Smooth muscle cell (in vitro differentiated cells): ENCODE results near the gene BRIP1. TPM values are rescaled to one million over a fixed set of nuclear protein-coding genes. Genes with fewer than 3 reads are reported as not detected.

ENCODE experiments used
- DNase-seq: peaks from one replicate; lab custom pipeline; 2025; ENCODE audit not compliant: unreplicated experiment; lab: John Stamatoyannopoulos, UW
- H2AFZ ChIP-seq: fragments of 200-600 bp; sonication (generic); 2 replicates; pipeline ENCODE4 v1.6.0; 2016; ENCODE audit warnings: antibody characterized with exemption, low read depth, mild to moderate bottlenecking
- H3F3A ChIP-seq: fragments of 200-600 bp; sonication (generic); 2 replicates; pipeline ENCODE4 v1.6.0; 2017; ENCODE audit warnings: antibody characterized with exemption, low read depth
- H3K27ac ChIP-seq: fragments of 200-600 bp; sonication (generic); 2 replicates; pipeline ENCODE4 v1.5.1; 2016; ENCODE audit warnings: low read depth, mild to moderate bottlenecking
- H3K27me3 ChIP-seq: fragments of 200-600 bp; sonication (generic); 2 replicates; pipeline ENCODE4 v1.6.1; 2016; ENCODE audit warnings: low read depth, mild to moderate bottlenecking
- H3K36me3 ChIP-seq: fragments of 200-600 bp; sonication (generic); 2 replicates; pipeline ENCODE4 v1.5.1; 2016; ENCODE audit warnings: low read depth
- H3K4me1 ChIP-seq: fragments of 200-600 bp; sonication (generic); 2 replicates; pipeline ENCODE4 v1.5.1; 2016; ENCODE audit warnings: low read depth
- H3K4me2 ChIP-seq: fragments of 200-600 bp; sonication (generic); 2 replicates; pipeline ENCODE4 v1.6.0; 2016; ENCODE audit warnings: mild to moderate bottlenecking
- H3K4me3 ChIP-seq: fragments of 200-600 bp; sonication (generic); 2 replicates; pipeline ENCODE4 v1.5.1; 2016; ENCODE audit warnings: mild to moderate bottlenecking
- H3K79me2 ChIP-seq: fragments of 200-600 bp; sonication (generic); 2 replicates; pipeline ENCODE4 v1.6.0; 2016; ENCODE audit warnings: low read depth, mild to moderate bottlenecking
- H3K9ac ChIP-seq: fragments of 200-600 bp; sonication (generic); 2 replicates; pipeline ENCODE4 v1.6.0; 2016; ENCODE audit warnings: low read depth
- H3K9me3 ChIP-seq: fragments of 200-600 bp; sonication (generic); replicated peaks from 2 replicates; pipeline ENCODE4 v1.5.1; 2016; ENCODE audit warnings: low read depth
- H4K20me1 ChIP-seq: fragments of 200-600 bp; sonication (generic); 2 replicates; pipeline ENCODE4 v1.6.0; 2016; ENCODE audit warnings: low read depth
- CTCF ChIP-seq: fragments of 200-600 bp; sonication (generic); IDR thresholded peaks from 2 replicates; pipeline ENCODE4 v1.5.1; 2017; ENCODE audit warnings: borderline replicate concordance, mild to moderate bottlenecking, antibody characterized with exemption; ENCODE audit not compliant: insufficient read depth, poor library complexity, severe bottlenecking
- WGBS: methylation state at CpG from one replicate; pipeline ENCODE4 v1.1.7; 2016; ENCODE audit warnings: low lambda C conversion rate; 5-methylcytosine and 5-hydroxymethylcytosine counted together
- polyA plus RNA-seq: library from polyadenylated mRNA; unstranded; fragments of >200 nt; fragmentation: Nextera tagmentation; extraction: Ambion mirVana; gene quantifications from 2 replicates; pipeline ENCODE4 v1.2.1, GENCODE V29; 2016
- total RNA-seq: library from RNA; depleted of rRNA; stranded (reverse); fragments of >200 nt; gene quantifications from 2 replicates; pipeline ENCODE4 v1.2.3, GENCODE V29; 2014

BRIP1 gene
- total and polyA plus RNA-seq, 2 experiments from 2014 or later: 0.71 to 9.1 TPM

DNA sequence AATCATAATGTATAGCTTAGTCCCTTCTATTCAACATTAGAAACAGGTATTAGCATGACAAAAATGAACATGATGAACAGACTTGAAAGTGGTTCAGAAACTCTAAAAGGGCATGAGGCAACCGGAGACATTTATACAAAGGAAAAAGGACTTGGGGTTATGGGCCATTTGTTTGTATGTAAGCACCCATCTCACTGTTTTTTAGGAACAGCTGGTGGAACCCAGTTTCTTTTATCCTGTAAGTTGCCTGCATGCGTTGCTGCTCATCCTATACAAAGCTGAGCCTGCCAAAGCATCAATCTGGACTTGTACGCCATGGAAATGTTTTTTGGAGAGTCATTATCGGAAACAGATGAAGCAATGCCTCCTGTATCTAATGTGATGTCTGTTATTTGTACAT, 200.0 kb downstream of the BRIP1 start:
- Histone ChIP-seq H3K9ac (no peak overlapping the region), H3K79me2 (no peaks in the 10 kb centered on the region), H3K9me3 (no peaks in the 10 kb centered on the region), H3K4me1 (no peaks in the 10 kb centered on the region), H3K4me3 (no peak overlapping the region), H3K27ac (no peak overlapping the region), H3K4me2 (no peak overlapping the region), H3K36me3 (no peaks in the 10 kb centered on the region), H2AFZ (no peak overlapping the region), H3F3A (no peaks in the 10 kb centered on the region), H3K27me3 (no peaks in the 10 kb centered on the region), H4K20me1 (no peaks in the 10 kb centered on the region)
- WGBS: 82% methylated on average over 4 of the region's 4 CpGs
- no peak for TF ChIP-seq CTCF
- no peak for DNase-seq

DNA sequence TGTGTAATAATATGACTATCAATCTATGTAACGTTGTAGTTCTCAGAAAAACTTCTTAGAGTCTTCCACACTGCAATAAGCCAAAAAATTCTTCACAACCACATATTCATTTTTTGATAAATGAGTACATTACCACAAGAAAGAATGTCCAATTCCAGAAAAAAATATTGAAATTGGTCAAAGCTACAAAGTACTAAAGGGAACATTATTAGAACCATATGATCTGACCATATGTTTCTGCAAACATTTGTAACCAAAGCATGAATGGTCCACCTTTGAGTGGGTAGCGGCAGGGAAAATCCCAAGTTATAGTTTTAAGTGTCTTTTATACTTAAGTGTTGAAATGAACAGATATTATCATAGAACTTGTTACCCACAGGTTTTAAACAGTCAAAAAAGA, 200.6 kb downstream of the BRIP1 start:
- Histone ChIP-seq H3F3A (no peaks in the 10 kb centered on the region), H3K27me3 (no peaks in the 10 kb centered on the region), H2AFZ (no peak overlapping the region), H3K79me2 (no peaks in the 10 kb centered on the region), H3K4me1 (no peaks in the 10 kb centered on the region), H4K20me1 (no peaks in the 10 kb centered on the region), H3K9me3 (no peaks in the 10 kb centered on the region), H3K4me3 (no peak overlapping the region), H3K4me2 (no peak overlapping the region), H3K9ac (no peak overlapping the region), H3K36me3 (no peaks in the 10 kb centered on the region), H3K27ac (no peak overlapping the region)
- no peak for DNase-seq
- WGBS: 77% methylated on average over 2 of the region's 2 CpGs
- no peak for TF ChIP-seq CTCF

GRCh38 chr17:61662186-61662585, 201.1 kb downstream of the BRIP1 start:
- H3K27ac ChIP-seq: no peak overlapping the region
- no peak overlapping the region for H2AFZ ChIP-seq
- WGBS: 93% methylated on average over 5 of the region's 5 CpGs
- no peaks in the 10 kb centered on the region for H4K20me1 ChIP-seq
- H3K27me3 ChIP-seq: no peaks in the 10 kb centered on the region
- H3K4me3 ChIP-seq: no peak overlapping the region
- H3K9me3 ChIP-seq: no peaks in the 10 kb centered on the region
- no peak for TF ChIP-seq CTCF
- H3K4me2 ChIP-seq: no peak overlapping the region
- no peaks in the 10 kb centered on the region for H3K4me1 ChIP-seq
- H3K9ac ChIP-seq: no peak overlapping the region
- H3F3A ChIP-seq: no peaks in the 10 kb centered on the region
- no peaks in the 10 kb centered on the region for H3K79me2 ChIP-seq
- H3K36me3 ChIP-seq: no peaks in the 10 kb centered on the region
- DNase-seq: no peak

- Histone ChIP-seq H3K9me3 (no peaks in the 10 kb centered on the region), H3F3A (no peaks in the 10 kb centered on the region), H3K27me3 (no peaks in the 10 kb centered on the region), H3K4me3 (no peak overlapping the region), H3K9ac (no peak overlapping the region), H3K4me2 (no peak overlapping the region), H3K4me1 (no peaks in the 10 kb centered on the region), H3K79me2 (no peaks in the 10 kb centered on the region), H4K20me1 (no peaks in the 10 kb centered on the region), H3K36me3 (no peaks in the 10 kb centered on the region), H3K27ac (no peak overlapping the region), H2AFZ (no peak overlapping the region)
- 52% methylated on average over 4 of the region's 4 CpGs for WGBS
- TF ChIP-seq CTCF: no peak
- DNase-seq: no peak
Observed at GRCh38 chr17:61660746-61661485, 202.4 kb downstream of the BRIP1 start.
